GM12878 (cell line): Measurements from ENCODE around the gene ACTR1A.

ENCODE experiments used
- FOXM1 ChIP-seq: IDR thresholded peaks from 2 replicates; pipeline ENCODE4 v1.6.1; 2012; ENCODE audit warnings: low read depth, mild to moderate bottlenecking, inconsistent platforms, low read length, moderate library complexity
- IRF5 ChIP-seq: fragments of 450-650 bp; IDR thresholded peaks from 2 replicates; pipeline ENCODE4 v1.6.1; 2017; ENCODE audit warnings: borderline replicate concordance
- POLR2A ChIP-seq: IDR thresholded peaks from 2 replicates; pipeline ENCODE4 v1.6.1; 2011; ENCODE audit warnings: low read depth, mild to moderate bottlenecking, low read length
- SIX5 ChIP-seq: IDR thresholded peaks from 2 replicates; pipeline ENCODE4 v1.6.1; 2011; ENCODE audit warnings: mild to moderate bottlenecking, low read depth, low read length, moderate library complexity; ENCODE audit not compliant: severe bottlenecking
- ZNF274 ChIP-seq: IDR thresholded peaks from one replicate; pipeline ENCODE4 v1.8.0; 2011; ENCODE audit not compliant: insufficient read length, insufficient read depth
- TF ChIP-seq, protein P1 (sequence below), 3 experiments: IDR thresholded peaks in 2 of 3; conservative IDR thresholded peaks in 1 of 3; 2 replicates each; pipeline ENCODE4 v1.5.1; 2011; ENCODE audit warnings: low read depth in 3 of 3, low read length in 3 of 3, mild to moderate bottlenecking in 3 of 3, control low read depth in 2 of 3, moderate library complexity in 2 of 3, inconsistent platforms in 1 of 3, mixed read lengths in 1 of 3; ENCODE audit not compliant: control insufficient read depth in 2 of 3, insufficient read depth in 1 of 3; ENCODE audit errors: extremely low read depth in 1 of 3
- TF ChIP-seq, protein P2 (sequence below): IDR thresholded peaks from 2 replicates; pipeline ENCODE4 v1.6.1; 2012; ENCODE audit warnings: mild to moderate bottlenecking, low read depth, low read length

- no peak for TF ChIP-seq ZNF274
- no peak for TF ChIP-seq FOXM1
- TF ChIP-seq, protein P1, sequence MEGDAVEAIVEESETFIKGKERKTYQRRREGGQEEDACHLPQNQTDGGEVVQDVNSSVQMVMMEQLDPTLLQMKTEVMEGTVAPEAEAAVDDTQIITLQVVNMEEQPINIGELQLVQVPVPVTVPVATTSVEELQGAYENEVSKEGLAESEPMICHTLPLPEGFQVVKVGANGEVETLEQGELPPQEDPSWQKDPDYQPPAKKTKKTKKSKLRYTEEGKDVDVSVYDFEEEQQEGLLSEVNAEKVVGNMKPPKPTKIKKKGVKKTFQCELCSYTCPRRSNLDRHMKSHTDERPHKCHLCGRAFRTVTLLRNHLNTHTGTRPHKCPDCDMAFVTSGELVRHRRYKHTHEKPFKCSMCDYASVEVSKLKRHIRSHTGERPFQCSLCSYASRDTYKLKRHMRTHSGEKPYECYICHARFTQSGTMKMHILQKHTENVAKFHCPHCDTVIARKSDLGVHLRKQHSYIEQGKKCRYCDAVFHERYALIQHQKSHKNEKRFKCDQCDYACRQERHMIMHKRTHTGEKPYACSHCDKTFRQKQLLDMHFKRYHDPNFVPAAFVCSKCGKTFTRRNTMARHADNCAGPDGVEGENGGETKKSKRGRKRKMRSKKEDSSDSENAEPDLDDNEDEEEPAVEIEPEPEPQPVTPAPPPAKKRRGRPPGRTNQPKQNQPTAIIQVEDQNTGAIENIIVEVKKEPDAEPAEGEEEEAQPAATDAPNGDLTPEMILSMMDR (IDR thresholded peaks at IDR 0.05 in 2 of 3, conservative IDR thresholded peaks at IDR 0.05 in 1 of 3; ENCODE audit: control insufficient read depth in 2 of 3, extremely low read depth in 1 of 3, insufficient read depth in 1 of 3, low read depth in 3 of 3, low read length in 3 of 3) = no peak
- TF ChIP-seq IRF5 = no peak
- no peak for TF ChIP-seq SIX5
- TF ChIP-seq, protein P2, sequence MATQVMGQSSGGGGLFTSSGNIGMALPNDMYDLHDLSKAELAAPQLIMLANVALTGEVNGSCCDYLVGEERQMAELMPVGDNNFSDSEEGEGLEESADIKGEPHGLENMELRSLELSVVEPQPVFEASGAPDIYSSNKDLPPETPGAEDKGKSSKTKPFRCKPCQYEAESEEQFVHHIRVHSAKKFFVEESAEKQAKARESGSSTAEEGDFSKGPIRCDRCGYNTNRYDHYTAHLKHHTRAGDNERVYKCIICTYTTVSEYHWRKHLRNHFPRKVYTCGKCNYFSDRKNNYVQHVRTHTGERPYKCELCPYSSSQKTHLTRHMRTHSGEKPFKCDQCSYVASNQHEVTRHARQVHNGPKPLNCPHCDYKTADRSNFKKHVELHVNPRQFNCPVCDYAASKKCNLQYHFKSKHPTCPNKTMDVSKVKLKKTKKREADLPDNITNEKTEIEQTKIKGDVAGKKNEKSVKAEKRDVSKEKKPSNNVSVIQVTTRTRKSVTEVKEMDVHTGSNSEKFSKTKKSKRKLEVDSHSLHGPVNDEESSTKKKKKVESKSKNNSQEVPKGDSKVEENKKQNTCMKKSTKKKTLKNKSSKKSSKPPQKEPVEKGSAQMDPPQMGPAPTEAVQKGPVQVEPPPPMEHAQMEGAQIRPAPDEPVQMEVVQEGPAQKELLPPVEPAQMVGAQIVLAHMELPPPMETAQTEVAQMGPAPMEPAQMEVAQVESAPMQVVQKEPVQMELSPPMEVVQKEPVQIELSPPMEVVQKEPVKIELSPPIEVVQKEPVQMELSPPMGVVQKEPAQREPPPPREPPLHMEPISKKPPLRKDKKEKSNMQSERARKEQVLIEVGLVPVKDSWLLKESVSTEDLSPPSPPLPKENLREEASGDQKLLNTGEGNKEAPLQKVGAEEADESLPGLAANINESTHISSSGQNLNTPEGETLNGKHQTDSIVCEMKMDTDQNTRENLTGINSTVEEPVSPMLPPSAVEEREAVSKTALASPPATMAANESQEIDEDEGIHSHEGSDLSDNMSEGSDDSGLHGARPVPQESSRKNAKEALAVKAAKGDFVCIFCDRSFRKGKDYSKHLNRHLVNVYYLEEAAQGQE = no peak
- no peak for TF ChIP-seq POLR2A
These were observed 39.9 kb downstream of the ACTR1A start for GRCh38 chr10:102462512-102463054.
